K562 (cell line): Measurements from ENCODE around the gene TMEM156. TPM values are rescaled to one million over a fixed set of nuclear protein-coding genes. Genes with fewer than 3 reads are reported as not detected.

Experiments
- CBX3 ChIP-seq, 2 experiments: IDR thresholded peaks; 1 replicate in 1 of 2; 2 replicates in 1 of 2; pipeline ENCODE4 v1.6.1; 2012; ENCODE audit warnings: inconsistent platforms in 2 of 2, low read length in 2 of 2, borderline replicate concordance in 1 of 2, control low read depth in 1 of 2
- COPS2 ChIP-seq: fragments of 450-650 bp; conservative IDR thresholded peaks from 2 replicates; pipeline ENCODE4 v1.6.1; 2016; ENCODE audit warnings: mild to moderate bottlenecking, moderate library complexity
- DACH1 ChIP-seq: fragments of 450-650 bp; IDR thresholded peaks from 2 replicates; pipeline ENCODE4 v1.6.1; 2018; ENCODE audit not compliant: partially characterized antibody
- DMBX1 ChIP-seq: fragments of 250-450 bp; sonication (Bioruptor Pico); IDR thresholded peaks from 2 replicates; pipeline ENCODE4 v1.8.0; 2022; ENCODE audit warnings: inconsistent platforms, mild to moderate bottlenecking, moderate library complexity, borderline replicate concordance
- JUNB ChIP-seq: fragments of 450-650 bp; formaldehyde crosslinking; conservative IDR thresholded peaks from 2 replicates; pipeline ENCODE4 v1.4.0; 2020; ENCODE audit warnings: mild to moderate bottlenecking
- NELFE ChIP-seq: IDR thresholded peaks from 2 replicates; pipeline ENCODE4 v1.6.1; 2011; ENCODE audit warnings: mild to moderate bottlenecking; ENCODE audit not compliant: insufficient read depth, insufficient read length
- NFATC3 ChIP-seq: fragments of 450-650 bp; IDR thresholded peaks from 2 replicates; pipeline ENCODE4 v1.6.1; 2017; ENCODE audit warnings: mild to moderate bottlenecking
- NR2F6 ChIP-seq: fragments of 450-650 bp; formaldehyde crosslinking; IDR thresholded peaks from 2 replicates; pipeline ENCODE4 v1.4.0; 2020; ENCODE audit warnings: mild to moderate bottlenecking
- SP2 ChIP-seq: IDR thresholded peaks from 2 replicates; pipeline ENCODE4 v1.6.1; 2011; ENCODE audit warnings: mild to moderate bottlenecking, low read depth, low read length, moderate library complexity; ENCODE audit not compliant: poor library complexity, severe bottlenecking; ENCODE audit errors: extremely low read depth
- TAL1 ChIP-seq: fragments of 450-650 bp; IDR thresholded peaks from 2 replicates; pipeline ENCODE4 v1.6.1; 2016; ENCODE audit warnings: mild to moderate bottlenecking
- ZKSCAN3 ChIP-seq: fragments of 250-450 bp; sonication (Bioruptor Pico); IDR thresholded peaks from 2 replicates; pipeline ENCODE4 v1.4.0; 2020
- ZNF274 ChIP-seq: IDR thresholded peaks from 2 replicates; pipeline ENCODE4 v1.6.1; 2011; ENCODE audit warnings: low read depth, mild to moderate bottlenecking, low read length, moderate library complexity, borderline replicate concordance
- polyA plus RNA-seq, 8 experiments: library from polyadenylated mRNA; depleted of rRNA in 4 of 8; stranded (reverse) in 5 of 8; unstranded in 3 of 8; fragments of >200 nt; fragmentation: Nextera tagmentation in 2 of 8; fragmentation: Illumina TruSeq in 1 of 8; extraction: Ambion mirVana in 2 of 8; extraction: Trizol in 1 of 8; gene quantifications; 2 replicates each; pipeline versions ENCODE4 v1.2.1 to v1.2.3, GENCODE V29; 2011 to 2014; ENCODE audit warnings: inconsistent platforms in 1 of 8, missing spikeins in 1 of 8
- total RNA-seq, 7 experiments: library from RNA; depleted of rRNA in 6 of 7; stranded (reverse); fragments of >200 nt in 6 of 7; fragmentation: Illumina TruSeq in 2 of 7; extraction: Trizol in 2 of 7; gene quantifications; 2 replicates each; pipeline versions ENCODE4 v1.2.1 to v1.2.3, GENCODE V29; 2011 to 2021; ENCODE audit warnings: low replicate concordance in 1 of 7
- TF ChIP-seq, protein P1 (sequence below), 2 experiments: fragments of 450-650 bp; IDR thresholded peaks; 2 replicates each; pipeline ENCODE4 v1.6.1; 2018; ENCODE audit warnings: mild to moderate bottlenecking in 2 of 2, low read depth in 1 of 2; ENCODE audit not compliant: partially characterized antibody in 2 of 2
- TF ChIP-seq, protein P2 (sequence below): fragments of 450-650 bp; formaldehyde crosslinking; IDR thresholded peaks from 2 replicates; pipeline ENCODE4 v1.4.0; 2020; ENCODE audit warnings: mild to moderate bottlenecking

The TMEM156 gene
- total and polyA plus RNA-seq, 9 of the 15 experiments (the other 6 are each of a cell fraction or from before 2014, with no cell fraction given): 3.5 to 9.6 (median 6.4) TPM

GRCh38 chr4:38983291-38983690 lies 48.9 kb downstream of the TMEM156 start (continued):
- TF ChIP-seq, protein P1, sequence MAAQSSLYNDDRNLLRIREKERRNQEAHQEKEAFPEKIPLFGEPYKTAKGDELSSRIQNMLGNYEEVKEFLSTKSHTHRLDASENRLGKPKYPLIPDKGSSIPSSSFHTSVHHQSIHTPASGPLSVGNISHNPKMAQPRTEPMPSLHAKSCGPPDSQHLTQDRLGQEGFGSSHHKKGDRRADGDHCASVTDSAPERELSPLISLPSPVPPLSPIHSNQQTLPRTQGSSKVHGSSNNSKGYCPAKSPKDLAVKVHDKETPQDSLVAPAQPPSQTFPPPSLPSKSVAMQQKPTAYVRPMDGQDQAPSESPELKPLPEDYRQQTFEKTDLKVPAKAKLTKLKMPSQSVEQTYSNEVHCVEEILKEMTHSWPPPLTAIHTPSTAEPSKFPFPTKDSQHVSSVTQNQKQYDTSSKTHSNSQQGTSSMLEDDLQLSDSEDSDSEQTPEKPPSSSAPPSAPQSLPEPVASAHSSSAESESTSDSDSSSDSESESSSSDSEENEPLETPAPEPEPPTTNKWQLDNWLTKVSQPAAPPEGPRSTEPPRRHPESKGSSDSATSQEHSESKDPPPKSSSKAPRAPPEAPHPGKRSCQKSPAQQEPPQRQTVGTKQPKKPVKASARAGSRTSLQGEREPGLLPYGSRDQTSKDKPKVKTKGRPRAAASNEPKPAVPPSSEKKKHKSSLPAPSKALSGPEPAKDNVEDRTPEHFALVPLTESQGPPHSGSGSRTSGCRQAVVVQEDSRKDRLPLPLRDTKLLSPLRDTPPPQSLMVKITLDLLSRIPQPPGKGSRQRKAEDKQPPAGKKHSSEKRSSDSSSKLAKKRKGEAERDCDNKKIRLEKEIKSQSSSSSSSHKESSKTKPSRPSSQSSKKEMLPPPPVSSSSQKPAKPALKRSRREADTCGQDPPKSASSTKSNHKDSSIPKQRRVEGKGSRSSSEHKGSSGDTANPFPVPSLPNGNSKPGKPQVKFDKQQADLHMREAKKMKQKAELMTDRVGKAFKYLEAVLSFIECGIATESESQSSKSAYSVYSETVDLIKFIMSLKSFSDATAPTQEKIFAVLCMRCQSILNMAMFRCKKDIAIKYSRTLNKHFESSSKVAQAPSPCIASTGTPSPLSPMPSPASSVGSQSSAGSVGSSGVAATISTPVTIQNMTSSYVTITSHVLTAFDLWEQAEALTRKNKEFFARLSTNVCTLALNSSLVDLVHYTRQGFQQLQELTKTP (IDR thresholded peaks at IDR 0.05; ENCODE audit: low read depth in 1 of 2, partially characterized antibody in 2 of 2): no peak
- no peak for TF ChIP-seq NR2F6
- TF ChIP-seq NFATC3: no peak
- TF ChIP-seq NELFE: no peak
- TF ChIP-seq, protein P2, sequence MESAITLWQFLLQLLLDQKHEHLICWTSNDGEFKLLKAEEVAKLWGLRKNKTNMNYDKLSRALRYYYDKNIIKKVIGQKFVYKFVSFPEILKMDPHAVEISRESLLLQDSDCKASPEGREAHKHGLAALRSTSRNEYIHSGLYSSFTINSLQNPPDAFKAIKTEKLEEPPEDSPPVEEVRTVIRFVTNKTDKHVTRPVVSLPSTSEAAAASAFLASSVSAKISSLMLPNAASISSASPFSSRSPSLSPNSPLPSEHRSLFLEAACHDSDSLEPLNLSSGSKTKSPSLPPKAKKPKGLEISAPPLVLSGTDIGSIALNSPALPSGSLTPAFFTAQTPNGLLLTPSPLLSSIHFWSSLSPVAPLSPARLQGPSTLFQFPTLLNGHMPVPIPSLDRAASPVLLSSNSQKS (CRISPR knock-in tag): no peak
- no peak for TF ChIP-seq COPS2
- no peak for TF ChIP-seq CBX3 (IDR thresholded peaks at IDR 0.05; ENCODE audit: borderline replicate concordance in 1 of 2, low read length in 2 of 2)
- TF ChIP-seq JUNB (CRISPR knock-in tag): no peak
- no peak for TF ChIP-seq SP2
- no peak for TF ChIP-seq TAL1
- TF ChIP-seq ZNF274: no peak
- TF ChIP-seq ZKSCAN3 (CRISPR knock-in tag): no peak
- TF ChIP-seq DMBX1 (CRISPR knock-in tag): no peak
- no peak for TF ChIP-seq DACH1
